ENCODE results near the gene CES5A.

The CES5A gene

GRCh38 chr16:55868980-55869379 is 6.2 kb downstream of the CES5A start:
- ChIA-PET POLR2A (no interaction called here), CTCF (no interaction called here)
- no peaks in the 10 kb centered on the region for H3K4me1 ChIP-seq (ENCODE audit: control insufficient read depth, insufficient read depth, low read length)
- H3K36me3 ChIP-seq (ENCODE audit: control insufficient read depth in 2 of 2, insufficient read depth in 1 of 2, low read length in 2 of 2), result no peaks in the 10 kb centered on the region
- H3K9me3 ChIP-seq (ENCODE audit: control insufficient read depth, insufficient read depth, low read depth, low read length), result no peaks in the 10 kb centered on the region
- H3K27ac ChIP-seq (ENCODE audit: extremely low read depth, low read depth, low read length), result no peak overlapping the region
- no peak for TF ChIP-seq ZNF423 (tag by site-specific recombination; IDR thresholded peaks at IDR 0.05)
- TF ChIP-seq ZNF560 (tag by site-specific recombination; IDR thresholded peaks at IDR 0.05; ENCODE audit: borderline replicate concordance), result no peak
- TF ChIP-seq PBX3 (CRISPR knock-in tag; IDR thresholded peaks at IDR 0.05), result no peak
- no peak for TF ChIP-seq ZNF239 (tag by site-specific recombination; IDR thresholded peaks at IDR 0.05)
- TF ChIP-seq ZNF280D (tag by site-specific recombination; IDR thresholded peaks at IDR 0.05), result no peak
- no peak for TF ChIP-seq OVOL3 (tag by site-specific recombination; IDR thresholded peaks at IDR 0.05)
- TF ChIP-seq TCF7L2 (IDR thresholded peaks at IDR 0.05; ENCODE audit: borderline replicate concordance, low read depth, low read length), result no peak
- no peak overlapping the region for H3K4me3 ChIP-seq (ENCODE audit: low read depth, low read length)

- Histone ChIP-seq H3K27ac (ENCODE audit: extremely low read depth, low read depth, low read length) (no peak overlapping the region), H3K36me3 (ENCODE audit: control insufficient read depth in 2 of 2, insufficient read depth in 1 of 2, low read length in 2 of 2) (no peaks in the 10 kb centered on the region), H3K4me3 (ENCODE audit: low read depth, low read length) (no peak overlapping the region), H3K9me3 (ENCODE audit: control insufficient read depth, insufficient read depth, low read depth, low read length) (no peaks in the 10 kb centered on the region), H3K4me1 (ENCODE audit: control insufficient read depth, insufficient read depth, low read length) (no peaks in the 10 kb centered on the region)
- ChIA-PET POLR2A (no interaction called here), CTCF (no interaction called here)
- TF ChIP-seq SCRT2 (tag by site-specific recombination; IDR thresholded peaks at IDR 0.05) (no peak), SETDB1 (IDR thresholded peaks at IDR 0.05; ENCODE audit: insufficient read length, low read length) (no peak), ZNF558 (tag by site-specific recombination; IDR thresholded peaks at IDR 0.05) (no peak)
Measured at GRCh38 chr16:55868137-55868536, 7.0 kb downstream of the CES5A start.

- TF ChIP-seq ZNF18 (tag by site-specific recombination; IDR thresholded peaks at IDR 0.05) (no peak), ZNF132 (tag by site-specific recombination; IDR thresholded peaks at IDR 0.05; ENCODE audit: borderline replicate concordance) (no peak), KLF1 (tag by site-specific recombination; IDR thresholded peaks at IDR 0.05) (no peak), ZNF133 (tag by site-specific recombination; IDR thresholded peaks at IDR 0.05) (no peak)
- Histone ChIP-seq H3K4me3 (ENCODE audit: low read depth, low read length) (no peak overlapping the region), H3K9me3 (ENCODE audit: control insufficient read depth, insufficient read depth, low read depth, low read length) (no peaks in the 10 kb centered on the region), H3K4me1 (ENCODE audit: control insufficient read depth, insufficient read depth, low read length) (no peaks in the 10 kb centered on the region), H3K27ac (ENCODE audit: extremely low read depth, low read depth, low read length) (no peak overlapping the region), H3K36me3 (ENCODE audit: control insufficient read depth in 2 of 2, insufficient read depth in 1 of 2, low read length in 2 of 2) (no peaks in the 10 kb centered on the region)
- CTCF ChIA-PET, result no interaction called here
- POLR2A ChIA-PET, result no interaction called here
Measured at GRCh38 chr16:55861288-55861687, 13.9 kb downstream of the CES5A start.

All from HEK293 (cell line).